IMR-90 (cell line): Measurements from ENCODE around the gene IFNA16. TPM values are rescaled to one million over a fixed set of nuclear protein-coding genes. Genes with fewer than 3 reads are reported as not detected.

Experiments used
- ATAC-seq: fragments of 200-7000 bp; cut with Tn5 transposase; 2 replicates; pipeline ENCODE4 v1.9.1; 2020; ENCODE audit warnings: low read depth, mild to moderate bottlenecking, moderate library complexity
- BruUV-seq: library from RNA; stranded (reverse); fragments of 400-500 nt; replicated peaks from 2 replicates; lab custom pipeline; 2021; lab: Mats Ljungman, UMichigan
- CTCF ChIA-PET: fragments of 300-600 bp; formaldehyde crosslinking; extraction: SDS; loops from one replicate; lab custom pipeline; 2021; ENCODE audit warnings: antibody characterized with exemption; lab: Yijun Ruan, JAX
- POLR2A ChIA-PET: fragments of 300-600 bp; sonication (Branson Sonifier 250); formaldehyde crosslinking; loops from one replicate; lab custom pipeline; 2022; ENCODE audit warnings: antibody characterized with exemption; ENCODE audit not compliant: unreplicated experiment; lab: Charles Lee
- DNase-seq: peaks from one replicate; pipeline ENCODE4 v3.0.0; 2013
- H2AFZ ChIP-seq: replicated peaks from 2 replicates; pipeline ENCODE3; 2013; ENCODE audit warnings: low read length, mild to moderate bottlenecking; ENCODE audit not compliant: poor library complexity
- H2AK5ac ChIP-seq: 2 replicates; pipeline ENCODE4 v1.6.1; 2013; ENCODE audit warnings: low read depth, low read length, inconsistent platforms
- H2AK9ac ChIP-seq: replicated peaks from 2 replicates; pipeline ENCODE3; 2013; ENCODE audit warnings: mild to moderate bottlenecking, low read depth, low read length, moderate library complexity; ENCODE audit not compliant: poor library complexity
- H2BK120ac ChIP-seq: 2 replicates; pipeline ENCODE4 v1.6.1; 2013; ENCODE audit warnings: low read depth, low read length, inconsistent platforms
- H2BK15ac ChIP-seq: 3 replicates; pipeline ENCODE4 v1.6.1; 2013; ENCODE audit warnings: low read depth, low read length, inconsistent platforms
- H2BK20ac ChIP-seq: 2 replicates; pipeline ENCODE4 v1.6.1; 2013; ENCODE audit warnings: low read depth, mild to moderate bottlenecking, inconsistent platforms, low read length, moderate library complexity
- H2BK5ac ChIP-seq: 2 replicates; pipeline ENCODE4 v1.6.1; 2013; ENCODE audit warnings: mild to moderate bottlenecking, low read depth, low read length, inconsistent platforms; ENCODE audit not compliant: poor library complexity, severe bottlenecking
- H3K14ac ChIP-seq: replicated peaks from 2 replicates; pipeline ENCODE4 v1.6.1; 2013; ENCODE audit warnings: low read depth, low read length, inconsistent platforms
- H3K18ac ChIP-seq: 2 replicates; pipeline ENCODE4 v1.6.1; 2013; ENCODE audit warnings: low read depth, low read length, control low read depth
- H3K23ac ChIP-seq: 2 replicates; pipeline ENCODE4 v1.6.1; 2013; ENCODE audit warnings: low read depth, low read length, inconsistent platforms
- H3K27ac ChIP-seq: 2 replicates; pipeline ENCODE4 v1.5.1; 2013; ENCODE audit warnings: mild to moderate bottlenecking, control low read depth, low read length; ENCODE audit not compliant: insufficient read depth
- H3K27me3 ChIP-seq: 2 replicates; pipeline ENCODE4 v1.6.1; 2013; ENCODE audit warnings: low read length; ENCODE audit not compliant: control insufficient read depth, insufficient read depth
- H3K36me3 ChIP-seq: 2 replicates; pipeline ENCODE4 v1.6.1; 2013; ENCODE audit warnings: low read length, mixed read lengths; ENCODE audit not compliant: control insufficient read depth, insufficient read depth
- H3K4ac ChIP-seq: 2 replicates; pipeline ENCODE4 v1.6.1; 2013; ENCODE audit warnings: low read depth, low read length, inconsistent platforms
- H3K4me1 ChIP-seq: 2 replicates; pipeline ENCODE4 v1.6.1; 2013; ENCODE audit warnings: low read length, mixed read lengths; ENCODE audit not compliant: control insufficient read depth, insufficient read depth
- H3K4me2 ChIP-seq: 2 replicates; pipeline ENCODE4 v1.6.1; 2013; ENCODE audit warnings: low read depth, mild to moderate bottlenecking, control low read depth, low read length, moderate library complexity
- H3K4me3 ChIP-seq: 2 replicates; pipeline ENCODE4 v1.5.1; 2013; ENCODE audit warnings: low read depth, mild to moderate bottlenecking, control low read depth, low read length, moderate library complexity; ENCODE audit not compliant: insufficient read depth
- H3K56ac ChIP-seq: 2 replicates; pipeline ENCODE4 v1.6.1; 2013; ENCODE audit warnings: low read length, inconsistent platforms; ENCODE audit not compliant: insufficient read depth; ENCODE audit errors: extremely low read depth
- H3K79me1 ChIP-seq, 2 experiments: 2 replicates each; pipeline ENCODE4 v1.6.1; 2013; ENCODE audit warnings: low read length in 2 of 2, inconsistent platforms in 1 of 2, low read depth in 1 of 2
- H3K9ac ChIP-seq: 2 replicates; pipeline ENCODE4 v1.6.1; 2013; ENCODE audit warnings: low read depth, low read length, control low read depth
- H3K9me1 ChIP-seq: 2 replicates; pipeline ENCODE4 v1.6.1; 2013; ENCODE audit warnings: low read length, inconsistent platforms; ENCODE audit not compliant: insufficient read depth
- H3K9me3 ChIP-seq: 2 replicates; pipeline ENCODE4 v1.6.1; 2013; ENCODE audit warnings: low read length; ENCODE audit not compliant: control insufficient read depth, insufficient read depth
- H4K20me1 ChIP-seq: 2 replicates; pipeline ENCODE4 v1.6.1; 2013; ENCODE audit warnings: low read length, inconsistent platforms; ENCODE audit not compliant: insufficient read depth
- H4K5ac ChIP-seq: 2 replicates; pipeline ENCODE4 v1.6.1; 2013; ENCODE audit warnings: mild to moderate bottlenecking, low read depth, low read length, control low read depth
- H4K8ac ChIP-seq, 2 experiments: 2 replicates each; pipeline ENCODE4 v1.6.1; 2013; ENCODE audit warnings: low read depth in 2 of 2, low read length in 2 of 2, control low read depth in 1 of 2, inconsistent platforms in 1 of 2
- H4K91ac ChIP-seq: 2 replicates; pipeline ENCODE4 v1.6.1; 2013; ENCODE audit warnings: low read depth, low read length, inconsistent platforms; ENCODE audit not compliant: insufficient read depth
- BHLHE40 ChIP-seq: fragments of 150-350 bp; IDR thresholded peaks from 2 replicates; pipeline ENCODE4 v1.6.1; 2016; ENCODE audit warnings: mild to moderate bottlenecking, low read depth, low read length
- CEBPB ChIP-seq: IDR thresholded peaks from 2 replicates; pipeline ENCODE4 v1.6.1; 2012; ENCODE audit warnings: low read depth, low read length, improper control_type of control experiment
- CTCF ChIP-seq: conservative IDR thresholded peaks from 2 replicates; pipeline ENCODE4 v1.5.1; 2012; ENCODE audit warnings: mild to moderate bottlenecking, low read depth, low read length, improper control_type of control experiment
- ELK1 ChIP-seq: fragments of 150-350 bp; IDR thresholded peaks from 2 replicates; pipeline ENCODE4 v1.6.1; 2016; ENCODE audit warnings: low read depth, mild to moderate bottlenecking, low read length, moderate library complexity, borderline replicate concordance
- FOS ChIP-seq: fragments of 150-350 bp; IDR thresholded peaks from 2 replicates; pipeline ENCODE4 v1.6.1; 2016; ENCODE audit warnings: low read depth, low read length
- MAFK ChIP-seq: IDR thresholded peaks from 2 replicates; pipeline ENCODE4 v1.6.1; 2012; ENCODE audit warnings: low read depth, low read length, improper control_type of control experiment
- MAZ ChIP-seq: IDR thresholded peaks from 2 replicates; pipeline ENCODE4 v1.6.1; 2012; ENCODE audit warnings: low read depth, mild to moderate bottlenecking, low read length, improper control_type of control experiment, moderate library complexity, borderline replicate concordance
- MXI1 ChIP-seq: IDR thresholded peaks from 2 replicates; pipeline ENCODE4 v1.6.1; 2012; ENCODE audit warnings: low read depth, mild to moderate bottlenecking, low read length, moderate library complexity, borderline replicate concordance
- NFE2L2 ChIP-seq: fragments of 150-350 bp; IDR thresholded peaks from 2 replicates; pipeline ENCODE4 v1.6.1; 2016; ENCODE audit warnings: low read depth, mild to moderate bottlenecking, low read length
- POLR2A ChIP-seq: IDR thresholded peaks from 2 replicates; pipeline ENCODE4 v1.6.1; 2012; ENCODE audit warnings: mild to moderate bottlenecking, low read depth, low read length
- RAD21 ChIP-seq: IDR thresholded peaks from 2 replicates; pipeline ENCODE4 v1.6.1; 2012; ENCODE audit warnings: low read length, improper control_type of control experiment
- RCOR1 ChIP-seq: IDR thresholded peaks from 2 replicates; pipeline ENCODE4 v1.6.1; 2012; ENCODE audit warnings: mild to moderate bottlenecking, low read length, improper control_type of control experiment; ENCODE audit not compliant: insufficient replicate concordance
- SMC3 ChIP-seq: fragments of 150-350 bp; IDR thresholded peaks from 2 replicates; pipeline ENCODE4 v1.6.1; 2016; ENCODE audit warnings: low read depth, mild to moderate bottlenecking, antibody characterized with exemption, low read length, moderate library complexity
- USF2 ChIP-seq: fragments of 150-350 bp; IDR thresholded peaks from 2 replicates; pipeline ENCODE4 v1.6.1; 2017; ENCODE audit warnings: mild to moderate bottlenecking, antibody characterized with exemption, low read length, low read depth
- WGBS, 2 experiments: methylation state at CpG; one replicate each; pipeline versions ENCODE4 v1.1.5 to v1.1.7; 2013; ENCODE audit warnings: missing lambda C conversion rate in 2 of 2; ENCODE audit not compliant: insufficient read length in 1 of 2; ENCODE audit errors: extremely low coverage in 2 of 2; 5-methylcytosine and 5-hydroxymethylcytosine counted together
- dilution Hi-C: fragments of 300-500 bp; cut with HindIII; formaldehyde crosslinking; loops from one replicate; pipeline ENCODE4 v1.14.3; 2018; ENCODE audit warnings: low sequenced_read_pairs; ENCODE audit not compliant: unreplicated experiment
- in situ Hi-C: fragments of 300-500 bp; cut with MboI; formaldehyde crosslinking; loops from 3 replicates; pipeline ENCODE4 v1.14.3; 2019; ENCODE audit warnings: low sequenced_read_pairs, inconsistent platforms, mixed read lengths
- intact Hi-C: fragments of 100-400 bp; cut with micrococcal nuclease; formaldehyde crosslinking; loops from 2 replicates; pipeline ENCODE4 v1.10.0; 2022
- polyA plus RNA-seq, 3 experiments: library from polyadenylated mRNA; depleted of rRNA; stranded (reverse); fragments of >200 nt; gene quantifications; 2 replicates each; pipeline ENCODE4 v1.2.3, GENCODE V29; 2012; ENCODE audit warnings: low replicate concordance in 1 of 3
- total RNA-seq: library from RNA; depleted of rRNA; stranded (reverse); fragments of >200 nt; gene quantifications from 2 replicates; pipeline ENCODE4 v1.2.3, GENCODE V29; 2012

Gene IFNA16
- total and polyA plus RNA-seq, 2 of the 4 experiments (the other 2 are of a cell fraction) = not detected

DNA sequence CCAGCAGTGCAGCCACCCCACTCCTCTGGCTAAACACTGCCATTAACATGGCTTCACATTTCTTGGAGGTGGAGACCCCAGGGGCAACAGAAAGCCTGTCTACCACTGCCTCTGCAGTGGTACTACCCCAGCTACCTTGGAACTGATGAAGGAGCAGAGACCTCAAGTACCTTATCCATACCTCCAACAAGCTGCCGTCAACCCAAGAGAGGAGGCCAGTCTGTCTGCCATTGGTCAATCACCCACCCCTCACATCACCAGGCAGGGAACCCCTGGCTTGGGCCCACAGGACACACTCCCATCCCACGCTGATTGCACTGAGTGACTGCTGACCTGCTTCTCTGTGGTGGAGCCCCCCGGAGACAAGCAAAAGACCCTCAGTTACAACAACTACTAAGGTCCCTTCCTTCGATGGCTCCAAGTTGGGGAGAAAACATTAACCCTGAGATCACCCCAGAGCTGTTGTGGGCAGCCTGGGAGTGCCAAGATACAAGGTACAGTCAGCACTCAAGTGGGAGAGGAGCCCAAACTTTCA, 17.1 kb upstream of the IFNA16 start:
- H2BK20ac ChIP-seq = no peak overlapping the region
- DNase-seq (no peak), ATAC-seq (no peak)
- H3K79me1 ChIP-seq = no peaks in the 10 kb centered on the region
- ChIA-PET CTCF (interaction anchor here (2.3 kb wide), 1 partner anchor 19 kb away, joined by 10 read pairs; no protein-coding TSS in a partner anchor), POLR2A (no interaction called here)
- in situ Hi-C loops = no loop called here
- H3K14ac ChIP-seq = no peak overlapping the region
- no peaks in the 10 kb centered on the region for H3K9me1 ChIP-seq
- no peaks in the 10 kb centered on the region for H3K4me1 ChIP-seq
- H4K5ac ChIP-seq = no peak overlapping the region
- no peak overlapping the region for H2BK120ac ChIP-seq
- WGBS, 2 experiments = 20% methylated on average over 1 of the region's 4 CpGs; no CpG with 5 or more reads in 1 of the 2 experiments
- H3K23ac ChIP-seq = no peak overlapping the region
- H3K18ac ChIP-seq = no peak overlapping the region
- no peak overlapping the region for H4K91ac ChIP-seq
- H3K27ac ChIP-seq = no peak overlapping the region
- no peak overlapping the region for H2AK5ac ChIP-seq
- intact Hi-C loops = no loop called here
- no peak overlapping the region for H4K8ac ChIP-seq
- H3K4me2 ChIP-seq = no peak overlapping the region
- H3K36me3 ChIP-seq = no peaks in the 10 kb centered on the region
- no peaks in the 10 kb centered on the region for H3K9me3 ChIP-seq
- no peak for TF ChIP-seq BHLHE40
- TF ChIP-seq CTCF = no peak
- no peak for TF ChIP-seq NFE2L2
- no peak for TF ChIP-seq RAD21
- no peak for TF ChIP-seq RCOR1
- no peak for TF ChIP-seq MXI1
- no peak for TF ChIP-seq ELK1
- TF ChIP-seq SMC3 = no peak
- no peak for TF ChIP-seq CEBPB
- TF ChIP-seq USF2 = no peak
- TF ChIP-seq FOS = no peak
- TF ChIP-seq POLR2A = no peak
- no peak for TF ChIP-seq MAZ
- no peak for TF ChIP-seq MAFK
- no peak overlapping the region for H2BK15ac ChIP-seq
- dilution Hi-C loops = no loop called here
- no peaks in the 10 kb centered on the region for H4K20me1 ChIP-seq
- H2AK9ac ChIP-seq = no peak overlapping the region
- H3K9ac ChIP-seq = no peak overlapping the region
- BruUV-seq = no TSS peak
- no peak overlapping the region for H2AFZ ChIP-seq
- H3K4me3 ChIP-seq = no peak overlapping the region
- H3K4ac ChIP-seq = no peak overlapping the region
- H3K56ac ChIP-seq = no peak overlapping the region
- peaks cover 2% of the 10 kb centered on the region; the same call in 1 of the 2 replicates for H3K27me3 ChIP-seq
- H2BK5ac ChIP-seq = no peak overlapping the region
